GM18907 (cell line): Measurements from ENCODE around the gene MASP2.
"Not testable (repeated sequence)": the region's sequence is repeated elsewhere in the genome, so short reads cannot be mapped to it uniquely, and the experiment has no call there.

ENCODE experiments used
- ATAC-seq: cut with Tn5 transposase; IDR thresholded peaks from one replicate; pipeline ENCODE4 v1.9.1; 2021; ENCODE audit warnings: mild to moderate bottlenecking, moderate library complexity; ENCODE audit not compliant: unreplicated experiment

MASP2 gene

GRCh38 chr1:11039351-11040104 lies 7.5 kb downstream of the MASP2 start:
- ATAC-seq = no peak

DNA sequence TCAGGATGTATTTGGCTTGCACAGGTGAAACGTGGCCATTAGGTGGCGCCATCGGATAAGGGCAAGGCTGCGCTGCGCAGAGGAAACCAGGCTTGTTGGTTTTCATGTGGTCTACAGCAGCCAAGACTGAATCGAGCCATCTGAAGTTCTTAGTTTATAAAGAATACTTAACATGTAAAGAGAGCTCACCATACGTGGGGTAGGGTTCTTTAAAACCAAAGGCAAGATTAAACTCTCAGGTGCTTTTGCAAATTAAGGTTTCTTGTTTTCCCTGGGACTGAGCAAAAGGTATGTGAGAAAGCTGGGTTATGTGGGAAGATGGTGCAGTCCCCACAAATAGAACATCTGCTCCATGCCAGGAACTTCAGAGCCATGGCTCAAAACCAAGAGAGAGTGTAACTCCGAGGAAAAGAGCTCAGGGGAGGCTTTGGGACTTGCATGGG lies 9.3 kb downstream of the MASP2 start:
- peak; percentile 63 for ATAC-seq

DNA sequence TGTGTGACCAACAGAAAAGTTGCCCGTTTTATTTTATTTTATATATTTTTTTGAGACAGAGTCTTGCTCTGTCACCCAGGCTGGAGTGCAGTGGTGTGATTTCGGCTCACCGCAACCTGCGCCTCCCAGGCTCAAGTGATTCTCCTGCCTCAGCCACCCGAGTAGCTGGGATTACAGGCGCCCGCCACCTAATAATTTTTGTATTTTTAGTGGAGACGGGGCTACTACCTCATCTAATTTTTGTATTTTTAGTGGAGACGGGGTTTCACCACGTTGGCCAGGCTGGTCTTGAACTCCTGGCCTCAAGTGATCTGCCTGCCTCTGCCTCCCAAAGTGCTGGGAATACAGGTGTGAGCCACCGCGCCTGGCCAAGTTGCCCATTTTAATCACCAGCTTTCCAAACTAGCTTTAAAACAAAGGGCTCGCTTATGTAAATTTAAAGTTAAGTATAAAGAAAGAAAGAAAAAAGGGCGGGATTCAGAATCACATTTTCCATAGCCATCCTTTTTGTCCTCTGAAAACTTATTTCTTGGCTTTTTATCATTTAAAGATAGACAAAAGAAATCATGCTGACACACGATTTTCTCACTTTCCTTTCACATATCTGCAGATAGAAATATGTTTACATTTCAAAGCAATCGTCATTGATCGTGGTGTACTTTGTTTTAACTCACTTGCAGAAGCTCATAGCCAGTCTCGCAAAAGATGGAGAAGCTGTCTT lies 9.9 kb downstream of the MASP2 start:
- ATAC-seq = not testable (repeated sequence)

- ATAC-seq = no peak
These were observed 15.3 kb downstream of the MASP2 start for GRCh38 chr1:11031624-11032262.

- no peak for ATAC-seq
These were observed 16.2 kb downstream of the MASP2 start for GRCh38 chr1:11030865-11031264.

DNA sequence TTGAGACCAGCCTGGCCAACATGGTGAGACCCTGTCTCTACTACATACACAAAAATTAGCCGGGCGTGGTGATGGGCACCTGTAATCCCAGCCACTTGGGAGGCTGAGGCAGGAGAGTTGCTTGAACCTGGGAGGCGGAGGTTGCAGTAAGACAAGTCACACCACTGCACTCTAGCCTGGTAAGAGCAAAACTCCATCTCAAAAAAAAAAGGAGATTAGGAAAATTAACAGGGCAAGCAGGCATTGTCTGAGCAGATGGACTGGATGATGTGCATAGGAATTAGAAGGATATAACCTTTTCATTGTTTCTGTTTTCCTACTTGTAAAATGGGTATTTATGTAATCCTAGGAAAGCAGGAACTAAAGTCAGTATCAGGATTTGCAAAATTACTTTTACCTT lies 19.0 kb downstream of the MASP2 start:
- ATAC-seq = no peak

- ATAC-seq = no peak
These were observed 19.7 kb downstream of the MASP2 start for GRCh38 chr1:11027316-11027715.

GRCh38 chr1:11026903-11027302 lies 20.1 kb downstream of the MASP2 start:
- ATAC-seq = no peak

- no peak for ATAC-seq
These were observed 21.0 kb downstream of the MASP2 start for GRCh38 chr1:11026052-11026451.

DNA sequence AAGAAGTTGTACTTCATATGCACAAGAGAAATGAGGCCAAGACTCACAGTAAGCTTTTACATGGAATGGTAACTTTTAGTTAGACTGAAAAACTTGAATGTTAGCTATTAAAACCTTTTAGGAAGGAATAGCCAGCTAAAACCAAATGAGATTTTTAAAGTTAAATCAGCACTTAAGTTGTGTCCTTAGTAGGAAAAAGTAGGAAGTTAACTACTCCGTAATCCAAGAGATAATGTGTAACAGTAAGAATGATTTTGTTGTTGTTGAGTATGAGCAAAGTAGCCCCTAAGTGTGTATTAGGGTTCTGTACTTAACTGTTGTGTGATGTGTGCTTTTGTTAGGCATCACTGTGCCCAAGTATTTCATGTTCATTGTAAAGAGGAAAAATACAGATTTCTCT lies 21.4 kb downstream of the MASP2 start:
- no peak for ATAC-seq

- ATAC-seq = no peak
These were observed 22.2 kb downstream of the MASP2 start for GRCh38 chr1:11024874-11025203.

DNA sequence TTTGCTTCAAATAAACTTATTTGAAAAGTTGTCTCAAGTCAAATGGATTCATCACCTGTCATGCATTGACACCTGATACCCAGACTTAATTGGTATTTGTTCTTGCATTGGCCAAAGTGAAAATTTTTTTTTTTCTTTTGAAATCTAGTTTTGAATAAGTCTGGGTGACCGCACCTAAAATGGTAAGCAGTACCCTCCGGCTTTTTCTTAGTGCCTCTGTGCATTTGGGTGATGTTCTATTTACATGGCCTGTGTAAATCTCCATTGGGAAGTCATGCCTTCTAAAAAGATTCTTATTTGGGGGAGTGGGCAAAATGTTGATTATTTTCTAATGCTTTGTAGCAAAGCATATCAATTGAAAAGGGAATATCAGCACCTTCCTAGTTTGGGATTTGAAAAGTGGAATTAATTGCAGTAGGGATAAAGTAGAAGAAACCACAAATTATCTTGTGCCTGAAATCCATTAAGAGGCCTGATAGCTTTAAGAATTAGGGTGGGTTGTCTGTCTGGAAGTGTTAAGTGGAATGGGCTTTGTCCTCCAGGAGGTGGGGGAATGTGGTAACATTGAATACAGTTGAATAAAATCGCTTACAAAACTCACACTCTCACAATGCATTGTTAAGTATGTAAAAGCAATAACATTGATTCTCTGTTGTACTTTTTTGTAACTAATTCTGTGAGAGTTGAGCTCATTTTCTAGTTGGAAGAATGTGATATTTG lies 22.7 kb downstream of the MASP2 start:
- ATAC-seq = no peak

- no peak for ATAC-seq
These were observed 23.8 kb downstream of the MASP2 start for GRCh38 chr1:11023201-11023600.

DNA sequence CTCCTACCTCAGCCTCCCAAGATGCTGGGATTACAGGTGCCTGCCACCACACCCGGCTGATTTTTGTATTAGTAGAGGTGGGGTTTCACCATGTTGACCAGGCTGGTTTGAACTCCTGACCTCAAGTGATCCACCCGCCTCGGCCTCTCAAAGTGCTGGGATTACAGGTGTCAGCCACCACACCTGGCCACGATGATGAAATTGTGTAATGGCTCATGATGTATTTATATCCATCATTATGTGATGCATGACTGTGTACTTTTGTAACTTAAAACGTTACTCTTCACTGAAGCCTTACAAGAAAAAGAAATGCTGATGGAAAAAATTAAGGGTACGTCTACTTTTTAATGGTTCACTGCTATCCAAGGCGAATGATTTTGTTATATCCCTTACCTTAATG lies 27.1 kb downstream of the MASP2 start:
- ATAC-seq = no peak

- ATAC-seq = not testable (repeated sequence)
These were observed 27.7 kb downstream of the MASP2 start for GRCh38 chr1:11019358-11019757.

DNA sequence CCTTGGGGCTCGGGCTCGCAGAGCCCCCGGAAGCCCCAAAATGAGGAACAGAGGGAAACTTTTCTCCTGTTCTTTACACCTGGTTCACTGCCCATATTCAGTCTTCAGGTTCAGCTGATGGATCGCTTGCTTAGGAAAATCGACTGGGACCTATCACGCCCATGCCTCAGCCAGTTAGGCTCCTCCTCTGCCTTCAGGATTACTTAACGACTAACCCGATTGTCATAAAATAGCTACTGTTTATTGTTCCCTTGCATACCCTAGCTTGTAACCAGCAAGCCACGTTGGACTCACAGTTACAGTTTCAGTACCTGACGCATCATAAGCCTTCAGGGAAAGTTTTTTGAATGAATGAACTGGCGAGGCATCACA lies 33.9 kb downstream of the MASP2 start:
- ATAC-seq = no peak

- ATAC-seq = peak; percentile 91
These were observed 34.5 kb downstream of the MASP2 start, which contains the start of gene TARDBP for GRCh38 chr1:11012260-11013159. TSS of gene TARDBP (plus strand) at chr1:11012654. CDS start at chr1:11013728, 1,074 bp downstream.

DNA sequence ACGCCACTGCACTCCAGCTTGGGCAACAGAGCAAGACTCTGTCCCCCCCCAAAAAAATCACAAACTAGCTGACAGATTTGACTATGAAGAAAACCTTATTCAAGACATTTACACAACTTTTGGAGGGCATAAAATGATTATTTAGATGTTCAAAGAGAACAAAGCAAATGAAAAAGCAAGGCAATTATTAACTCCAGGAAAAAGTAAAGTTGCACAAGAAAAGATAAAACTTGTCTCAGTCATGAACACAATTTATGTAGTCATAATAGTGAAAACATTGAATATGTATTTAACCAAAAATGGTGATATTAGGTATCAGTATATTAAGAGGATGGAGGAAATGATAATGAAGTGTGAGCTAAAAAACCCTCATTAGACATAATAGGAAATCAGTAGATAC lies 46.5 kb downstream of the MASP2 start:
- ATAC-seq = no peak

DNA sequence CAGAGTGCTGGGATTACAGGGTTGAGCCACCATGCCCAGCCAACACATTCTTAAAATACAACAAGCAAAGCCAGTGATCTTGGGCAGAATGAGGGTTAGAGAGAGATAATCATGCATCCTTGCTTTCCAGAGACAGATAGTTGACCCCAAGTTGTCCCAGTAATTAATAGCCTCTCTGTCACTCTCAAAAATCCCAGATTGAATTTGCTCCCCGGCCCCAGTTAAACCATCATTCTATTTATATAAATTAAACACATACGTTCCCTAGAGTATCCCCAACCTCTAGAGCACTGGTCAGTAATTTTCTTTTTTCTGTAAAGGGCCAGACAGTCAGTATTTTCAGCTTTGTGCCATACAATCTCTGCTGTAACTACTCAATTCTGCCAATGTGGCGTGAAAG lies 50.9 kb downstream of the MASP2 start:
- ATAC-seq = no peak

GRCh38 chr1:10992864-10993263 lies 54.2 kb downstream of the MASP2 start:
- no peak for ATAC-seq
